Fibroblast of the aortic adventitia (primary cell): Measurements from ENCODE around the gene UBE2L3. TPM values are rescaled to one million over a fixed set of nuclear protein-coding genes. Genes with fewer than 3 reads are reported as not detected.
"Not testable (repeated sequence)": the region's sequence is repeated elsewhere in the genome, so short reads cannot be mapped to it uniquely, and the experiment has no call there.

Experiments
- DNase-seq: peaks from one replicate; pipeline ENCODE4 v3.0.0-alpha.2; 2010; ENCODE audit warnings: low read depth
- H3K4me3 ChIP-seq: 2 replicates; pipeline ENCODE4 v1.5.1; 2011; ENCODE audit warnings: low read depth, mild to moderate bottlenecking, control low read depth, low read length, moderate library complexity
- total RNA-seq: library from RNA; depleted of rRNA; stranded (reverse); fragments of >200 nt; gene quantifications from 2 replicates; pipeline ENCODE4 v1.2.3, GENCODE V29; 2012; ENCODE audit warnings: low replicate concordance
- TF ChIP-seq, protein P1 (sequence below): IDR thresholded peaks from 2 replicates; pipeline ENCODE4 v1.5.1; 2011; ENCODE audit warnings: mild to moderate bottlenecking, low read length, control low read depth, inconsistent platforms; ENCODE audit not compliant: insufficient read depth

UBE2L3 gene
- total RNA-seq = 39.0 and 59.7 TPM in 2 replicates

DNA sequence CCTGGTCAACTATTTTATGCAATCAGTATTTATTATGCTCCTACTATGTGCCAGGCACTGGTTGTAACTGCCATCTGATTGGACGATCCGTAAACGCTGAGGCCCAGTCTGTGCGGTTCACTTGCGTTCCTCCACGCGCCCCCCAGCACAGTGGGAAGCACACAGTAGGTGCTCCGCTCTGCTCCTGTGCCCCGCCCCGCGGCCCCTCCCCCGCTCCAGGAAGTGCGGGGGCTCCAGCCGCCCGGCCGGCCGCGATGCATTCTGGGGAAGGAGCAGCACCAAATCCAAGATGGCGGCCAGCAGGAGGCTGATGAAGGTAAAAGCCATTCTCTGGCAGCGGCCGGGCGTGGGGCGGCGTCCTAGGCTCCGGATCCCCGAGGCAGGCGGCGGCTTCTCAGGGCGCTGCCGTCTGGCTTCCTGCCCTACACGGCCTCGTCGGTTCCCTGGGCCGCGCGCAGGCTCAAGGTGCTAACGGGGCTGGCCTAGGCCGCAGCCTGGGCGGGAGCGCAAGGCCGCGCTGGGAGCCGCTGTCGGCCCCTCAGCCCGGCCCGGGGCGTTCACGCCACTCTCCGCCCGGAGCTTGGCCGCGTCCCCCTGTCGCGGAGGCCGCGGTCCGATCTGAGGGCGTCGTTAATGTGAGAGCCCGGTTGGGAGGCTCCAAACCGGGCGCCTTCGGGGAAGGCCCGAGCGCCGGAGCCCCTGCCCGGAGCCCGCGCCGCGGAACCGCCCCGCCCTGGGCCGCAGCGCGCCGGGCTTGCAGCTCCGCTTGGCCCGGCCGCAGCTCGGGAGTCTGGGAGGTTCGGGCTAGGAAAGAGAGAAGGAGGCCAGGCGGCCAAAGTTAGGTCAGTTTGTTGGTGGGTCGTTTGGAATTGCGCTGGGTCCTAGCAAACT lies at the start of gene UBE2L3:
UBE2L3 (plus strand) TSS at position 259 of the 891 bp plus-strand sequence; CDS start at position 290, 31 bp downstream.
- TF ChIP-seq, protein P1, sequence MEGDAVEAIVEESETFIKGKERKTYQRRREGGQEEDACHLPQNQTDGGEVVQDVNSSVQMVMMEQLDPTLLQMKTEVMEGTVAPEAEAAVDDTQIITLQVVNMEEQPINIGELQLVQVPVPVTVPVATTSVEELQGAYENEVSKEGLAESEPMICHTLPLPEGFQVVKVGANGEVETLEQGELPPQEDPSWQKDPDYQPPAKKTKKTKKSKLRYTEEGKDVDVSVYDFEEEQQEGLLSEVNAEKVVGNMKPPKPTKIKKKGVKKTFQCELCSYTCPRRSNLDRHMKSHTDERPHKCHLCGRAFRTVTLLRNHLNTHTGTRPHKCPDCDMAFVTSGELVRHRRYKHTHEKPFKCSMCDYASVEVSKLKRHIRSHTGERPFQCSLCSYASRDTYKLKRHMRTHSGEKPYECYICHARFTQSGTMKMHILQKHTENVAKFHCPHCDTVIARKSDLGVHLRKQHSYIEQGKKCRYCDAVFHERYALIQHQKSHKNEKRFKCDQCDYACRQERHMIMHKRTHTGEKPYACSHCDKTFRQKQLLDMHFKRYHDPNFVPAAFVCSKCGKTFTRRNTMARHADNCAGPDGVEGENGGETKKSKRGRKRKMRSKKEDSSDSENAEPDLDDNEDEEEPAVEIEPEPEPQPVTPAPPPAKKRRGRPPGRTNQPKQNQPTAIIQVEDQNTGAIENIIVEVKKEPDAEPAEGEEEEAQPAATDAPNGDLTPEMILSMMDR = no peak
- H3K4me3 ChIP-seq = peak within 1 kb of the TSS; percentile 85
- DNase-seq = peak; percentile 73

DNA sequence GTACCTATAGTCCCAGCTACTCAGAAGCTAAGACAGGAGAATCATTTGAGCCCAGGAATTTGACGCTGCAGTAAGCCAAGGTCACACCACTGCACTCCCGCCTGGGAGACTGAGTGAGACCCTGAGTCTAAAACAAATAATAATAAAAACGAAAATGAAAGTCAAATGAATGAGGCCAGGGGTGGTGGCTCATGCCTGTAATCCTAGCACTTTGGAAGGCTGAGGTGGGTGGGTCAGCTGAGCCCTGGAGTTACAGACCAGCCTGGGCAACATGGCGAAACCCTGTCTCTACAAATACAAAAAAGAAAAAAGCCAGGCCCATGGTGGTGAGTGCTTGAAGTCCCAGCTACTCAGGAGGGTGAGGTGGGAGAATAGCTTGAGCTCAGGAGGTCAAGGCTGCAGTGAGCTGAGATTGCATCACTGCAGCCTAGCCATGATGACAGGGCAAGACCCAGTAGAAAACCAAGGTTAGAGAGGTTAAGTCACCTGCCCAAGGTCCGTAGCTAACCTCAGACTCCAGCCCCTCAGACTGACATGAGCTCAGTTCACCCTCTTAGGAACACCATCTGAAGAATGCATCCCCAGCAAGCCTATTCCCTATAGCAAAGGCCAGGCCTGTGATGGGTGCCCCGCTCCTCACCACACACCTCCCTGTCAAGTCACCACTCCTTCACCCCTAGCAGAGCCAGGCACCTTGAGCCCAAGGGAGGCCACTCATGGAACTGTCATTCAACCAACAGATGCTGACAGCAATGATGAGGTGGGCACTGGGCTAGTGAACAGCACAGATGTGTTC lies 40.6 kb upstream of the UBE2L3 start:
- DNase-seq, H3K4me3 ChIP-seq: not testable (repeated sequence)

DNA sequence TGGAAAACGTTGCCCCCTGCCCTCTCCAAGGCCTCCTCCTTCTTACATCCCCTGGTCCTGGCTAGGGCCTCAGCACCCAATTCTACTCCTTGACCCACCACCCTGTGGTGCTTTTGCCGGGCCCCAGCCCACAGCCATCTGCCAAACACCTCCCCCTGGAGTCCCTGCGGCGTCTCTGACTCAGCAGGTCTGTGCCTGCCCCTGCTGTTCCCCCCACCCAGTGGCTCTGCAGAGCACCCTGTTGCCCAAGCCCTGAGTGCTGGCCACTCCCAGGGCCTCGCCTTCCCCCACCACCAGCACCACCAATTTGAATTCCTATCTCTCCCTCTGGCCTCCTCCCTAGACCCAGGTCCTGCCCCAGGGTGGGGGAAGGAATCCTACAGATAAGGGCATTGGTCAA lies 36.0 kb upstream of the UBE2L3 start:
- DNase-seq, H3K4me3 ChIP-seq: not testable (repeated sequence)

DNA sequence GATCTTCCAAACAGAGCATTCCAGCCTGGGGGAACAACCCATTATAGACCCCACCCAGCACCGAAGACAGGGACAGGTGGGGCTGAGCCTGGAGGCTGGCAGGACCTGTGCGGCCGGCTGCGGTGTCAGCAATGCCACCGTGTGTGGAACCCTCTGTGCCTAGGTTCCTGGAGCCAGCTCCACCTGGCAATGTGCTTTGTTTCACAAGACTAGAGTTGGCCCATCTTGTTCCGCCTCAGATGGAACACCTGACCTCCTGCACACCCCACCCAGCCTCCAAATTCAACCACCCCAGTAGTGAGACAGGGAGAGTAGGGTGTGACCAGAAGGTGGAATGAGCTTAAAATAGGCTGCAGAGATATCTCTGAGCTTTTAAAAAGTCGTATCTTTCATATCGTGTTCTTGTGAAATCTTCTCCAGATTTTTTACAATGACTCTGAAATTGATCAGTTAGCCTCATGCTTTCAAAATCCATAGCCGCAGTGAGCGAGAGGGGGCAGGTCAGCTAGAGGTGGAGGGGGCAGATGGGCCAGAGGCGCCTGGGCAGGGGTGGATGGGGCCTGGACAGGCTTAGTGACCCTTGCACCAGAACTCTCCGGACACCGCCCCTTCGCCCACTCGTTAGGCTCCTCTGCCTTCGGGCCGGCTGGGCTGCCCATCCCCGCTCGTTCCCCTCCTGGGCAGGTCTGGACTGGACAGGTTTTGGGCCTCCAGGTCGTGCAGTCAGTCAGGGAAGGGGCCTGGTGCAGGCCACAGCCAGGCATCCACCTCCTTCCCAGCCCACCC lies 34.5 kb upstream of the UBE2L3 start:
- not testable (repeated sequence) for DNase-seq, H3K4me3 ChIP-seq

DNA sequence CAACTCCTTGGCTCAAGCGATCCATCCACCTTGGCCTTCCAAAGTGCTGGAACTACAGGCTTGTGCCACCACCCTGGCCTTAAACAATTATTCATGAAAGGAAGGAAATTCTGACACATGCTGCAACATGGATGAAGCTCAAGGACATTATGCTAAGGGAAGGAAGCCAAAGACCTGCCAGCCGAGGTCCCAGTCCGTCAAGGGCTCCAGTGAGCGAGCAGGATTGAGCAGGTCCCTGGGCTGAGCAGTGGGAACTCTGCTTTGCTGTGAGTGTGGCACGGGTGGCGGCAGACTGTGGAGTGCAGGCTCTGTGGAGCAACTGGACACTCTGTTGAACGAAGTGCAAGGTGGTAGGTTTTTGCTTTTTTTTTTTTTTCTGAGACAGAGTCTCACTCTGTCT lies 27.7 kb upstream of the UBE2L3 start:
- DNase-seq, H3K4me3 ChIP-seq: not testable (repeated sequence)

DNA sequence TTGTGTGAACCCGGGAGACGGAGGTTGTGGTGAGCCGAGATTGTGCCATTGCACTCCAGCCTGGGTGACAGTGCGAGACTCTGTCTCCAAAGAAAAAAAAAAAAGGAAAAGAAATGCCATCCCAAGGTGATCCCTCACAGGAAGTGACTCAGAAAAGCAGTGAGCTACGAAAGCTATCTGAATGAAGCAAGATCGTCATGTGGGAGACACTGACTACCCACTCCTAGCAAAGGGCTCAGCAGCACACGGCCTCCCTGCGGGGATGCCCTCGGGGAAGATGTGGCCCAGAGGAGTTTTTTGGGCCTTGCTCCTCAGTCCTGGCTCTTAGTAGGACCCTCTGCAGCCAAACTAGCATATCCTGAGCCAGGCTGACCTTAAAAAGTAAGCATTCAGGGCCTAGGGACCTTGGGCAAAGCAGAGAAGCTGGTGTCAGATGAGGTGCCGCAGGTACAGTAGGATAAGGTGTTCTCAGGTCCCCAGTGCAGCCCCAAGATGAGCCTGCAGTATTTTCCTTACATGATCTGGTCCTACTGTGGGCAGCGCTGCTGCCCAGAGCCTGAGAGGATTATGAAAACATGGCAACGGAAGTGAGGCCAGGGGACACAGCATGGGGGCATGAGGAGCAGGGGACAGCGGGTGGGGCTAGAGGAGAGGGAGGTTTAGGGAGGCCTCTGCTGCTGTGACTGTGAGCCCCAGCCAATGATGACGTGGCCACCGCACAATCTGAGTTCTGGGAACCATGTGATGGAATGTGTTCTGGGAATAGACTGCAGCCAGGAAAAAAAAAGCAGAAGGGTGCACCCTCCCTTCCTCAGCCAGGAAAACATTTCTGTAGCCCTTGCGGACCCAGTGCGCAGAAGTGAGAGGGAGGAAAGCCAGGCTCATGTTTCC lies 22.8 kb upstream of the UBE2L3 start:
- not testable (repeated sequence) for H3K4me3 ChIP-seq, DNase-seq

DNA sequence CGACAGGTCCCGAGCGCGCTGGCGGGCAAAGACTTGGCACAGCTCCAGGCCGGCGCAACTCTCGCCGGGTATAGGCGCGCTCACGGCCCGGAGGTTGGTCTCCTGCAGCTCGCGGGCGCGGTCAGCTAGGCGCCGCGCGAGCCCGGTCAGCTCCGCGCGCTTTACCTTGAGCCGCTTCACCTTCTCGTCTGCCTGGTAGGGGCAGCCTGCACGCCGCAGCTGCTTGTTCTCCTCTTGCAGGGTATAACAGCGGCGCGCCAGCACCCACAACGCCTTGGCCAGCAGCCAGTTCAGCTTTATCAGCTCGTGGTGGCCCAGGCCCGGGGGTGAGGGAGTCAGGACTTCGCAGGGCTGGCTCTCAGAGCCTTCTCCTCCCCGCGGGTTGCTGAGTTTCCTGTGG lies 18.0 kb upstream of the UBE2L3 start:
- H3K4me3 ChIP-seq, DNase-seq: not testable (repeated sequence)

DNA sequence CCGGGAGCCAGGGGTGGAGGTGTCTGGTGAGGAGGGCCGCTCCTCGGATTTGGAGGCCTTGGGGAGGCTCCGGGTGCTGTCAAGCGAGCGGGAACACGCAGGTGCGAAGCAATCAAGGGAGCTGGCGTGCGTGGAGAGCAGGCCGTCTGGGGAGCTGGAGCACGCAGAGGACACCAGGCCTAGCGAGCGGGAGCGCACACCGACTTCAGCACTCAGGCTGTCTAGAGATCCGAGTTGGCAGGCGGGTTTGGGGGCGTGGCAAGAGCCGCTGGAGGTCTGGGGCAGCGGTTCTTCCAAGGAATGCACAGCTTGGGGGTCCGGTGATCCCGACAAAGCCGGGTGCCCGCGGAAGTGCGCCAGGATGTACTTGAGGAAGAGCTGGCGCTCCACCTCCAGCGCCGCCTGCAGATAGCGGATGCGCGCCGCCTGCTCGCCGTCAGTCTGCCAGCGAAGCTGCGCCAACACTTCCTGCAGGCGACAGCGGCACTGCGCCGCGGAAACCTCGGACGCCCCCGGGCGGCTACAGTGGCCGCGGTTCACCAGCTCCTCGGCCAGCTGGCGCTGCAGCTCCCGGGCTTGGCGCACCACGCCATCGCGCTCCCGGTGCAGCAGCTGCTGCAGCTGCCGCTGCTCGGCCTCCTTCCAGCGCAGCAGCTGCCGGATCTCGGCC lies 17.4 kb upstream of the UBE2L3 start:
- H3K4me3 ChIP-seq = not testable (repeated sequence)

DNA sequence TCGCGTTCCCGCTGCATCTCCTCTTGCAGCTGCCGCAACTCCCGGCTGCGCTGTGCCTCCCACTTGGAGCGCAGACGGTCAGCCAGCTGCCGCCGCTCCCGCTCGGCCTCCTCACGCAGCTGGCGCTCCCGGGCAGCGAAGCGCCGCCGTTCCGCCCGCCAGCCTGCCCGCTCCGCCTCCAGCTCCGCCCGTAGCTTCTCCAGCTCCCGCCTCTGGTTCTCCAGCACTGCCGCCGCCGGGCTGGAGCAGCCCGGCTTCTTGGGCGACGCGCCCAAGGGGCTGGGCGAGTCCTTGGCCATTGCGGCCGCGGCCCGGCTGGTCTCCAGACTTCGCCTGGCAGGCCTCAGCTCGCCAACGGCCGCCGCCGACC lies 16.9 kb upstream of the UBE2L3 start:
- not testable (repeated sequence) for DNase-seq, H3K4me3 ChIP-seq

More for the DNA sequence above, 17.4 kb upstream of the UBE2L3 start:
- DNase-seq = not testable (repeated sequence)

DNA sequence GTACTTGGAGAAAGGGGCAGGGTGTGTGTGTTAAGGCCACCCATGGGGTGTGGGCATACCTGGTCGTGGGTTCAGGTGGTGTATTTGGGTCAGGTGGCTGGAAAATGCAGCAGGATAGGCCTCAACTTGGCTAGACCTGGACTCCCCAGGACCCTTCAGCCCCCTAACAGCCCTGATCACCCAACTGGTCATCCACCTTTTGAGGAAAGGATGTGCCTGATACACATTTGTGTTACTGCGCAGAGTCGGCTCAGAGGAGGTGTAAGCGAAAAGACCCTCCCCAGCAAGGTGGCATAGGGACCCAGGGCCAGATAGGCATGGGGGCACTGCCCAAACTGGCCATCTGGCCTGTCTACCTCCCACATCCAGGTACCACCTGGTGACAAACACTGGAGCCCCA lies 16.2 kb upstream of the UBE2L3 start, which contains the start of gene RIMBP3C:
RIMBP3C (minus strand) TSS at position 101 of the 400 bp plus-strand sequence. CDS start 485 bp downstream, outside the sequence.
- not testable (repeated sequence) for H3K4me3 ChIP-seq, DNase-seq

DNA sequence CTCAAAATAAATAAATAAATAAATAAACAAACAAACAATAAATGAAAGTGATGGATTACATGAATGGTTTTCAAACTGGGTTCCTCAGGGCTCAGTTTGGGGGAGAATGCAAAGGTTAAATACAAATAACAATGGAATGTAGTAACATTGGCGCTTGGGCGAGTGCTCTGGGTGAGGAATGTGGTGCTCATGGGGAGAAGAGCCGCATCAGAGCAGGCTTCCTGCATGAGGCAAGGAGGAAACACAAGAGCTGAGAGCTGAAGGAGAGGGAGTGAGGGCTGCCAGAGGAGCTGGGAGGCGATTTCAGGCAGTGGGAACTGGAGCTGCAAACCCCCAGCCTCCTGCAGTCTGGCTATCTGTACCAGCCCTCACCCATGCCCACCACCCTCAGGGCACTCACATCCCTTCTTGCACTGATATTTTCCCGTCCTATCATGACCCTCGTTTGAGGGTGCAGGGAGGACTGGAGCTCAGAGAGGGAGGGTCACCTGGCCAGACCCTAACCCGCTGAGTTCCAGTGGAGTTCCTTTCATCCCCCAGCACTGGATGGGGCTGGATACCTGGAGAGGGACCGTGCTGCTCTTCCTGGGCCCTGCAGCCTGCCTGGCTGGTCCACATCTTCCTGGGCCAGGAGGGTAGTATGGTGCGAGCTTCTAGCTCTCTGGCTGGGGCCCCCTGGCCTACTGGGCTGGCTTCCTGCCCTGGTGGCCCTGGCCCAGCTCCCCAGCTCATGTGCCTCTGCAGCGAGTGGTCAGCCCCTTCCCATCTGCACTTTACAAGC lies 8.0 kb upstream of the UBE2L3 start:
- H3K4me3 ChIP-seq, DNase-seq: not testable (repeated sequence)

DNA sequence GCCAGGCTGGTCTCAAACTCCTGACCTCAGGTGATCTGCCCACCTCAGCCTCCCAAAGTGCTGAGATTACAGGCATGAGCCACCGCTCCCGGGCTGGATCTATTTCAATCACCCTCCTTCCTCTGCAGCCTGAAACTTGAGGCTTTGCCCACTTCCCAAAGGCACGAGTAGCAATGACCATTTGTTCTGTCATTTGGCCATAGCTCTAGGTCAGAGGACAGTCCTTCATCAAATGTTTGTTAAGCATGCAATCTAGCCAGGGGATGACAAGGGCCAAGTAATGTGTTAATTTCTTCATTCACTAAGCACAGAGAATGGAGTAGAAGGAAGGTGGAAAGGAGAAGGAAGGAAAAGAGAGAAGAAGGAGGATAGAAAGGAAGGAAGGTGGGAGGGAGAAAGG lies 6.9 kb upstream of the UBE2L3 start:
- not testable (repeated sequence) for H3K4me3 ChIP-seq, DNase-seq
